Cardiac fibroblast (primary cell): ENCODE measurements around the gene LRRTM4.

Experiments used
- DNase-seq, 2 donors: peaks; one replicate each; pipeline versions ENCODE4 v3.0.0 to v3.0.0-alpha.2; 2010; ENCODE audit warnings: low read depth in 2 of 2
- H3K4me3 ChIP-seq, 2 donors: replicated peaks in 1 of 2; 1 replicate in 1 of 2; 2 replicates in 1 of 2; pipeline ENCODE4 v1.5.1; 2011; ENCODE audit warnings: low read depth in 2 of 2, low read length in 2 of 2, mild to moderate bottlenecking in 2 of 2, moderate library complexity in 1 of 2
- CTCF ChIP-seq: IDR thresholded peaks from one replicate; pipeline ENCODE4 v1.5.1; 2011; ENCODE audit warnings: low read depth, mild to moderate bottlenecking, low read length, inconsistent platforms

The LRRTM4 gene

GRCh38 chr2:77521931-77522470, at the start of gene LRRTM4:
Gene LRRTM4 (minus strand): TSS chr2:77522376.
- no peak for TF ChIP-seq CTCF
- no peak for DNase-seq
- H3K4me3 ChIP-seq: no peak within 1 kb of the TSS

GRCh38 chr2:77571545-77571944, 49.4 kb upstream of the LRRTM4 start:
- H3K4me3 ChIP-seq: no peak overlapping the region
- no peak for TF ChIP-seq CTCF
- no peak for DNase-seq

- TF ChIP-seq CTCF: no peak
- DNase-seq: no peak
Measured at GRCh38 chr2:77567723-77568122, 45.5 kb upstream of the LRRTM4 start.

GRCh38 chr2:77566582-77566981, 44.4 kb upstream of the LRRTM4 start:
- DNase-seq: no peak
- no peak for TF ChIP-seq CTCF
- H3K4me3 ChIP-seq: no peak overlapping the region

More at GRCh38 chr2:77567723-77568122, 45.5 kb upstream of the LRRTM4 start:
- H3K4me3 ChIP-seq: no peak overlapping the region

GRCh38 chr2:77566131-77566530, 44.0 kb upstream of the LRRTM4 start:
- no peak for DNase-seq
- TF ChIP-seq CTCF: no peak
- H3K4me3 ChIP-seq: no peak overlapping the region

GRCh38 chr2:77552956-77553355, 30.8 kb upstream of the LRRTM4 start:
- TF ChIP-seq CTCF: no peak
- no peak overlapping the region for H3K4me3 ChIP-seq
- no peak for DNase-seq

- H3K4me3 ChIP-seq: no peak overlapping the region
- DNase-seq: no peak
- no peak for TF ChIP-seq CTCF
Measured at GRCh38 chr2:77538031-77538430, 15.9 kb upstream of the LRRTM4 start.
